GM21447 (cell line): ENCODE measurements around the gene TMEM174.

Experiments used
- ATAC-seq: cut with Tn5 transposase; IDR thresholded peaks from one replicate; pipeline ENCODE4 v1.9.1; 2021; ENCODE audit not compliant: unreplicated experiment

TMEM174 gene

DNA sequence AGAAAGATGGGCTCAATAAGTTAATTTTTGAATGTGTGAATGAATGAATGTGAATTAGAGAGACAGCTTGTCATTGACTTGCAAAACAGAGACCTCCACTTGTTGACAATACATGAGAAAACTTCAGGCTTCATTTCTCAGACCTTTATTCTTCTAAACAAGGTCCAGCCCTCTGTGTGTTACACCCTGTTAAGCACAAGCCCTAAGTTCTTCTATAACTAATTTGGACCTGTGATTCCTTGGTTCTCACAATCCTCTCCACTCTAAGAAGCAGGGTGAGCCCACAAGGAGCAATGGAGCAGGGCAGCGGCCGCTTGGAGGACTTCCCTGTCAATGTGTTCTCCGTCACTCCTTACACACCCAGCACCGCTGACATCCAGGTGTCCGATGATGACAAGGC lies at the start of gene TMEM174:
Gene TMEM174 (plus strand): TSS at position 243 of the 400 bp plus-strand sequence. CDS start 51 bp downstream, at position 294.
- no peak for ATAC-seq

DNA sequence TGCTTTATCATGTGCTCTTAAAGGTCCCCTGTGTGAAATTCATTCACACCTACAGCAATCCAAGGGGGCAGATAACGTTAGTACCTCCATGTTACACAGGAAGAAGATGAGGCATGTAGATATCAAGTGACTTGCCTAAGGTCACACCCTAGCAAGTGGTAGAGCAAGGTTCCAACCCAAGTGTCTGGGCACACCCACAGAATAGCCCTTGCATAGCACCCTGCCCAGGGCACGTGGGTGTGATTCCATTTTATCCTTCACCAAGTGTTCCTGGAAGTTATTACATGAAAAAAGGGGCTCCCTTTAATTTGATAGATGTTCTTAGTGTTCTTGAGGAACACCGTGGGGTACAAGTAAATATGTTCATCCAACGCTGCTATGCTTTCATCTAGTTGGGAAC lies 47.7 kb upstream of the TMEM174 start:
- ATAC-seq, result no peak

- ATAC-seq, result no peak
These were observed 46.6 kb upstream of the TMEM174 start for GRCh38 chr5:73126381-73126780.

DNA sequence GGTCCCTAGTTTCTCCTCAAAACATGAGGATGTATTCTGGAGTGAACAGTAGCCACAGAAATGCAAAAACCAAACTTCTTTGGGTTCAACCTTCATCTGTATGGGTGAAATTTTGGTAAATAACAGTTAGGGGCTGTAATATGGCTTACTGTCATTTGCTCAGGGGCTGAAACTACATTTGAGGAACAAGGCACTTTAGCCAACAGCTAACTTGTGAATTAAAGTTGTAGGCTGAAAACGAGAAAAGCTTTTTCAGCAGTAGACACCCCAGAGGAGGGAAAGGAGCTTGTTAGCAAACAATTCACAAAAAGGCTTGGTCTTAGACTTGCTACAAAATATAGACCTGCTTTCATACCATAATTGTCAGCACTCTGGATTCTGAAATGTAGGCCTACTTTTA lies 46.0 kb upstream of the TMEM174 start:
- no peak for ATAC-seq

DNA sequence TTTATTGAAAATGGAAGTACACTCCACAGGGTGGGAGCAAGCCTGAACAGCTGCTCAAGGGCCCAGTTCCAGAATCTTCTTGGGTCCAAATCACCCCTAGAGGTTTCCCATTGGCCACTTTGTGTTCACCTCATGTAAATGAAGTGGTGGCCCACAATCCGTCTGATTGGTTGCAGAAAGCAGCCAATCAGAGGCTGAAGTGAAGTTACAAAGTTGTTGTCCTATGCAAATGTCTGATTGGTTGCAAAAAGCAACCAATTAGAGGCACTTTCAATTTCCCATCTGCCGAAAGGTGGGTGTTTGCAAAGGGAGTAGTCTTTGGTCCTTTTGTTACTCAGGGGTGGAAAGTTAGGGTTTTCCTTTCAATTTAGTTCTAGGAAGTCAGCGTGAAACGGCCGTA lies 43.9 kb upstream of the TMEM174 start:
- ATAC-seq, result no peak

DNA sequence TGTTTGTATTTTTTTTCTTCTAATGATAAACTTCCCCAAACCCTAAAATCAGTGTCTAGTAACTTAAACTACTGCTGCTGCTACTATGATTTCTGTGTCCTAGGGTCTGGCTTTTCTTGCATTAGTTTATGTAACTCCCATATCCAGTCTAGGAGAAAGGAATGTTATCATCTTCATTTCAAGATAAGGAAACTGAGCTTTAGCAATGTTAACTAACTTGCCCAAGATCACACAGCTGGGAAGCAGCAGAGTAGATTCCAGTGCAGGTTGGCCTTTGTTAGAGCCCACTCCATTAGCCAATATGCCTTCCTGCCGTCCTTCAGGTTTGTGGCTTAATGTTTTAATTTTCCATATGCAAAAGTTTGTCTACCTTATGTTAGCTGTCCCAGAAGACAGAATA lies 42.2 kb upstream of the TMEM174 start:
- no peak for ATAC-seq

DNA sequence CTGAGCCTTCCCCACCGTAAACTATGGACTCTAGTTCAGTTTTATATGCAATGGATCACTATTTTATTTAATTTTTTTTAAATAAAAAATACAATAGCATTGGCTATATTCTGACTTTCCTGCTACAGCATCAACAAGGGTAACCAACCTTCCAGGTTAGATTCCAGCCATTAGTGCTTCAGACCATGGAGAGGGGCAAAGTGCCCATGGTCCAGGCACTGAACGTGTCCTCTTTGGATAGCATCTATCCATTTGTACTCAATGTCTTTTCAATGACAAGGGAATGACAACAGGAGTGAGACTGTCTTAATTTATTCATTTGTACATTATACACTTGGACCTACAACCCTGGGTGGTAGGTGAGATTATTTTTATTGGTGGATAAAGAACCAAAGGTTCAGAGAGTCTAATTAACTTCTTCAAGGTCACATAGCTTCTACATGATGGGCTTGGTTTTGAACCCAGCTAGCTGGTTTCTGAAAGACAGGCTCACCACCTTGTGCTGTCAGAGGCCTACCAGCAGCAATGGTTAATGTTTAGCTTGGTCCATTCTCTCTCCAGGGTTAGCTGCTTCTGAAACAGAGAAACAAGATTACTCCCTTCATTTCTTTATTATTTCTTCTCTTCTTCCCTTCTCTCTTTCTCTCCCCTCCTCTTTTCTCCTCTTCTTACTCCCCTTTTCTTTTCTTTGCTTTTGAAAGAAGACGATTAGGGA lies 41.1 kb upstream of the TMEM174 start:
- ATAC-seq, result no peak

DNA sequence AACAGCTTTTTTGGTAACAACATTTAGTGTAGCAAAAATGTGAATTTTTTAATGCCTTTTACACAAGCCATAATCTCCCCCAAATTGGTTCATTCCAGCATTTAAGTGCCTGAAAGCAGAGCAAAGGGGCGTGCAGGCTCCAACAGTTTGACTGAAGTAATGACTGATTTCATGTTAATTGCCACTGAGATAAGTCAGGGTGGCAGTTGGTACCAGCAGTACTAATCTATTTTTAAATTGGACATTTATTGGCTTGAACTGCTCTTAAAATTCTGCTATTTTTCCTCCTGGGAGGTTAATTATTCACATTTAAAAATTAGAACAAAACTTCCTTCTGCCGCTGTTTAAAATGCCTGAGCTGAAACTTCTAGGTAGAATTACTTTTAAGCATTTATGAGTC lies 40.2 kb upstream of the TMEM174 start:
- no peak for ATAC-seq

- no peak for ATAC-seq
These were observed 38.0 kb upstream of the TMEM174 start for GRCh38 chr5:73135021-73135420.

- no peak for ATAC-seq
These were observed 37.5 kb upstream of the TMEM174 start for GRCh38 chr5:73135429-73136054.

- ATAC-seq, result no peak
These were observed 36.9 kb upstream of the TMEM174 start for GRCh38 chr5:73136055-73136562.

DNA sequence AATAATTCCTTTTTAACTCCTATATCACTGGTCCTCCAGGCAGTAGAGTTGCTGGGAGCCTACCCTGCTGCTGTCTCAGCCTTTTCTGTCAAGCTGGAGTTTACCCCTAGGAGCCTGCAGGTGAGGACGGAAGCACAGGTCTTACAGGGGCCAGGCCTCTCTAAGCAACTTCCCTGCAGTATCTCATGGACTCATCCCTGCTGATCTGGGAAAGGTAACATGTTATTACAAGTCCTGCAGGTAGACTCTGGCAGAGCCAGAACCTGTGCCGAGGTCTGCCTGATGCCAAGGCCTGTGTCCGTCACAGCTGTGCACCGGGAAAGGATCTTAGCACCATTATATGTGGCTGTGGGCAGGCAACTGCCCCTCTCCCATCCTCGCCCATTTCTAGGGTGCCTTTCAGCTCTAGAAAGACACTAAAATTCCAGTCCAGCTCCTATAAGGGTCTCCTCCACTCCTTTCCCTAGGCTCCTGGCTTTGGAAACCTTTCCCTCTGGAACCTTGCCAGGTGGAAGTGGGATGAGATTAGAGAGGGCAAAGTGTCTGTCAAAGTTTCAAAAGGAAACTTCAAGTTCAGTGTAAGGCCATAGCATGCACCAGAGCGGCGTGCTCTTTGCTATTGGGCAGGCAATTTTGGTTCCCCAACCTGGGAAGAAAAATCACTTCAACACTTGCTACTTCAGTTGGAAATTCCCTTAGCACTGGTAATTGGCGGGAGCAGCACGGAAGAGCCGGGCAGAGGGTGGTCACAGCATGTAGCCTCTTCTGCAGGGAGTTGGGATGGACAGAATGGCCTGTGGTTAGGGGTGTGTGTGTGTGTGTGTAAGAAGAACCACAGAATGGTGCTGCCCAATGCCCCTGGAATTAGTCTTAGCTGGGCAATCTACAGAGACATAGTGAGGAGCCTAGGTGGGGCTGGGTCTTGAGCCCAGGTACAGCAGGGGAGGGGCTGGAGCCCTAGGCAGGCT lies 35.1 kb upstream of the TMEM174 start:
- no peak for ATAC-seq

DNA sequence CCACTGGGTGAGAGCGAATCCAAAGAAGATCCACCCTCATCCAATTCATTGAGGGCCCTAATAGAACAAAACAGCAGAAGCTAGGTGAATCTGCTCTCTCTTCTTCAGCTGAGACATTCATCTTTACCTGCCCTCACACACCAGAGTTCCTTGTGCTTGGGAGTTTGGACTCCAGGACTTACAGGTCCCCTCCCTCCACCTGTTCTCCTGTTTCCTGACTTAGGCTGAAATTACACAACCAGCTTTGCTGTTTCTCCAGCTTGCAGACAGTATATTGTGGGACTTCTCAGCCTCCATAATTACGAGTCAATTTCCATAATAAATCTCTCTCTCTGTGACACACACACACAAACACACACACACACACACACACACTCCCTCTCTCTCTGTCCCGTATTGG lies 33.5 kb upstream of the TMEM174 start:
- ATAC-seq, result no peak

DNA sequence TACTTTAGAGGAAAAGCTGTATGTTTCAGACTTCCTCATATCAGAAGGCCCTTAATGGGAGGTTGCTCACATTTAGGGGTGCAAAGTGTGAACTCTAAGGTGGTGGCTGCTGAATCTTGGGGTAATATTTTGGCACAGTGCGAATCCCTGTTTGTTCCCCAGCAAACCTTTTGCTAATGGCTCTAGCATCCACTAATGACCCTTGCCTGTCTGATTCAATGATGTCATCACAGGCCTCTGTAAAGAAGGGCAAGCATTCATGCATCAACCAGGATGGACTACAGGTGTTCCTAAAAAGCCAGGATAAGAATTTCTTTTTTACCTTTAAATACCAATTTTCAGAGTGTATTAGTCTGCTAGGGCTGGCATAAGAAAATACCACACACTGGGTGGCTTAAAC lies 32.2 kb upstream of the TMEM174 start:
- ATAC-seq, result no peak

- no peak for ATAC-seq
These were observed 31.0 kb upstream of the TMEM174 start for GRCh38 chr5:73142035-73142434.

- no peak for ATAC-seq
These were observed 29.3 kb upstream of the TMEM174 start for GRCh38 chr5:73143716-73144115.

- ATAC-seq, result no peak
These were observed 23.5 kb upstream of the TMEM174 start for GRCh38 chr5:73149540-73149939.

DNA sequence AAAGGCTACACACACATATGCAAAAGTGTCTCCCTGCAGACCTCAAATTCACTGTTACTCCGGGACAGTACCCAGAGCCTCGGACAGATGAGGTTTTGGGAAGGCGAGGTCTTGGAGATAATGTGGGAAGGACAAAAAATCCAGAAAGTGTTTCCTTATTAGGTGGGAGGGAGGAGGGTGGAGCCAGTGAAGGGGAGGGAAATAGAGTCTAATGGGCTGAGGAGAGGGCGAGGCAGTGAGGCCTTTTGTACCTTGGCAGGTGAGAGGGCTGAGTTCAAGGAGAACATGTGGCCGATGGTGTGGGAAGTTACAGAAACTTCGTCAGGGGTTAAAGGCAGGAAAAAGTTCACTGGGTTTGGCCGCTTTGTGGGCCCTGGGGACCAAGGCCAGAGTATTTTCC lies 22.1 kb upstream of the TMEM174 start:
- ATAC-seq, result no peak

DNA sequence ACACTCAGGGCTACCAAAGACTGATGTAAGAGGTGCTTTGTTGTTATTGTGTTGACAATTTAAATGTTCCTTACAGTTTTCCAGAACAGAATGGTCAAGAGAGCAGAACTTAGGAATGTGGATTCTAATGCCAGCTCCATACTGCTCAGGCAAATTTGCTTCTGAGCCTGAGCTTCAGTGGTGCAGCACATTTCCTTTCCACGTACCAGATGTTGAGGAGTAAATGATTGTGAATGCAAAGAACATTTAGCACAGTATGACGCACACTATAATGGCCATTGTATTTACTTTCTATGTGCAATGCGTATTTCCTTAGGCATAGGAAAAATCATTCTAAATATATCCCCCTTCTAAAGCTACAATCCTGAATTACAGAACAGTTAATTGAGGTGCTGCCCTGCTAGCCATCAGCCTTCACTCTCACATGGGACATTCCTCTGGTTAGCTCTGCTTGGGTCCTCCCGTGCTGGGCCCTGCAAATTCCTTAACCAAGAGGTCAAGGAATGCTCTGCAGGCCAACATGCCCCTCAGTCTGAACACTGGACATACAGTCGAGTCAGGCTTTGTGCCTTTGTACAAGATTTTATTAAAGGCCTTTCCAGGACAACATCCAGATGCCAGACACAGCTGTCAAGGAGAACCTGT lies 21.1 kb upstream of the TMEM174 start:
- ATAC-seq, result no peak

DNA sequence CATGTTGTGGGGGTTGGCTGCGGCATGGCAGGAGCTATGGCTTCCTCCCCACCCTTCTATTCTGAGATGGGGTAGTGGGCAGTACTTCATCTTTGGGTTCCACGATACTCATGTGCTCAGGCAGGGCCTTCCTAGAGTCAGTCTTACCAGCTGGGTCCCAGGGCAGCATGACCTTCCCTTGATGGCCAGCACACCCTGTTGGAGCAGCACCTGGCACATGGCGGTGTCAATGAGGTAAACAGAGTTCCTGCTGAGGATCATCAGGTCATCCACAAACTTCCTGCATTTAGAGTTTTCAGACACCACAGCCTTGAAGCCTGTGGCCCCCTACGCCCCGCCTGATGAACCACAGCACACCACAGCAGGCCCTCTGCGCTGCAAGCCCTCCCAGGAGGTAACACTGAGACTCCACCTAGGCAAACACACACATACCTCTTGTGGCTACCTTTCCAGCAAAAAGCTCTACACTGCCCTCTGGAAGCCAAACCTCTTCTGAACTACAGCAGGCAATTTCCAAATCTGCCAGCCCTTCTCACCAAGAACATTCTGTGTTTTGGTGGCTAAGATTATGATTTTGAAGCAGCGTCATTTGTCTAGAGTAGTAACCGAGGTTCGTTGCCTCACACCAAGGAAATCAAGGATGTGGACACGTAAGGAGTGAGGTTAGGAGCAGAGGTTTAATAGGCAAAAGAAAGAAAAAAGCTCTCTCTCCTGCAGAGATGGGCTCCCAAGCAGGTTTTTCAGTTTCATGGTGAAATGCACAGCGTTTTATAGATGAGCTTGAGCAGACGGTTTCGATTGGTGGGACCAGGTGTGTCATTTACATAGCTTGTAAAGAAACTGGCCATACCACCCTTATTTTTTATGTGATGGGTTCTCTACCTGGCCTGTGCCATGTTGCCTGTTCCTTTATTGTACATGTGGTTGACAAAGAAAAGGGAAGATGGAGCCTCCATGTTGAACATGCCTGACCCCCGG lies 20.3 kb upstream of the TMEM174 start:
- no peak for ATAC-seq
